Skeletal muscle satellite cell (primary cell): ENCODE measurements around the gene NCEH1. TPM values are rescaled to one million over a fixed set of nuclear protein-coding genes. Genes with fewer than 3 reads are reported as not detected.

Source experiments
- H3K27me3 ChIP-seq: 2 replicates; pipeline ENCODE4 v1.7.0; 2013; ENCODE audit warnings: low read length; ENCODE audit not compliant: control insufficient read depth, insufficient read depth
- H3K36me3 ChIP-seq: 2 replicates; pipeline ENCODE4 v1.7.0; 2013; ENCODE audit warnings: mild to moderate bottlenecking, control low read depth, low read length; ENCODE audit not compliant: insufficient read depth
- H3K4me1 ChIP-seq: 2 replicates; pipeline ENCODE4 v1.7.0; 2013; ENCODE audit warnings: low read length; ENCODE audit not compliant: control insufficient read depth, insufficient read depth
- H3K4me2 ChIP-seq: 2 replicates; pipeline ENCODE4 v1.7.0; 2013; ENCODE audit warnings: mild to moderate bottlenecking, low read length
- H3K4me3 ChIP-seq: 2 replicates; pipeline ENCODE4 v1.7.0; 2013; ENCODE audit warnings: low read length
- H3K9ac ChIP-seq: 2 replicates; pipeline ENCODE4 v1.7.0; 2013; ENCODE audit warnings: mild to moderate bottlenecking, low read depth, low read length, moderate library complexity
- H3K9me3 ChIP-seq: replicated peaks from 2 replicates; pipeline ENCODE4 v1.7.0; 2013; ENCODE audit warnings: mild to moderate bottlenecking, control low read depth, low read length
- small RNA-seq: library from RNA; depleted of rRNA; stranded (forward); fragments of <200 nt; gene quantifications from one replicate; pipeline ENCODE3, GENCODE V24; 2012

Gene NCEH1

DNA sequence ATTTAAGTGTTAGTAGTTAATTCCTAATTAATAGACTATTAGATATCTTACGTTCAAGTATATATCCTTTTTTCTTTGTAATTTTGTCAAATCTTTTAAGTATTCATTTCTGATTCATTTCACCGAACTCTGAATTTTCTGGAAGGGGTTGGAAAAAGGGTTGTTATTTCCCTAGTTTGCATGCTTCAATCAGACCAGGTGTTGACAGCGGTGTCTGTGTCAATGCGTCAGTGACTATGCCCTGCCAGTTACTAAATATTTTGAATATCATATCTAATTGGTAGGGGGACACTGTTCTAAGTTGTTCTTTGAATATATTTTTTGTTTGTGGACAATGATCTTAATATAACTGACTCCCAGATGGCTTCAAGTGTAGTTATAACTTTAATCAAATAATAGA, 124.9 kb downstream of the NCEH1 start:
- H3K9me3 ChIP-seq = no peaks in the 10 kb centered on the region
- H3K4me3 ChIP-seq = no peak overlapping the region
- H3K4me1 ChIP-seq = no peaks in the 10 kb centered on the region
- no peaks in the 10 kb centered on the region for H3K36me3 ChIP-seq
- H3K9ac ChIP-seq = no peak overlapping the region
- no peak overlapping the region for H3K4me2 ChIP-seq
- H3K27me3 ChIP-seq = no peaks in the 10 kb centered on the region

- Histone ChIP-seq H3K4me3 (no peak overlapping the region), H3K4me2 (no peak overlapping the region), H3K4me1 (no peaks in the 10 kb centered on the region), H3K9ac (no peak overlapping the region), H3K9me3 (no peaks in the 10 kb centered on the region), H3K27me3 (no peaks in the 10 kb centered on the region), H3K36me3 (no peaks in the 10 kb centered on the region)
Measured at GRCh38 chr3:172582712-172583111, 128.2 kb downstream of the NCEH1 start.

DNA sequence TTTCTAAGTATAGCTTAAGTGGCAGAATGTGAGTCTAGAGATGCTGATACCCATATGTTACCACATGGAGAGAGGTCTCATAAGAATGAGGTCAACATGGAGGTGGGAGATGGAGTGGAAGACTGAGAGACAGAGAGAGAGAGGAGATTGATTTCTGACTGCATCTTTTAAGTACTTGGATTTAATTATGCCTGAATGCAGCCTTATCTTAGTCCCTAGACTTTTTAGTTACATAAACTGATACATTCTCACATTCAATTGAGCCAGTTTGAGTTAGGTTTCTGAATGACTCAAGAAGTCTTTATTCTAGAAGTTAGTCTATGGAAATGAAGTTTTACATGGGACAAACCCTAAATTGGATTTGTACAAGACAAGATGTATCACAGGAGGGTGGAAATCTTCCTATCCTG, 129.1 kb downstream of the NCEH1 start:
- no peak overlapping the region for H3K4me2 ChIP-seq
- no peaks in the 10 kb centered on the region for H3K9me3 ChIP-seq
- no peaks in the 10 kb centered on the region for H3K27me3 ChIP-seq
- H3K9ac ChIP-seq = no peak overlapping the region
- H3K4me3 ChIP-seq = no peak overlapping the region
- no peaks in the 10 kb centered on the region for H3K4me1 ChIP-seq
- no peaks in the 10 kb centered on the region for H3K36me3 ChIP-seq

DNA sequence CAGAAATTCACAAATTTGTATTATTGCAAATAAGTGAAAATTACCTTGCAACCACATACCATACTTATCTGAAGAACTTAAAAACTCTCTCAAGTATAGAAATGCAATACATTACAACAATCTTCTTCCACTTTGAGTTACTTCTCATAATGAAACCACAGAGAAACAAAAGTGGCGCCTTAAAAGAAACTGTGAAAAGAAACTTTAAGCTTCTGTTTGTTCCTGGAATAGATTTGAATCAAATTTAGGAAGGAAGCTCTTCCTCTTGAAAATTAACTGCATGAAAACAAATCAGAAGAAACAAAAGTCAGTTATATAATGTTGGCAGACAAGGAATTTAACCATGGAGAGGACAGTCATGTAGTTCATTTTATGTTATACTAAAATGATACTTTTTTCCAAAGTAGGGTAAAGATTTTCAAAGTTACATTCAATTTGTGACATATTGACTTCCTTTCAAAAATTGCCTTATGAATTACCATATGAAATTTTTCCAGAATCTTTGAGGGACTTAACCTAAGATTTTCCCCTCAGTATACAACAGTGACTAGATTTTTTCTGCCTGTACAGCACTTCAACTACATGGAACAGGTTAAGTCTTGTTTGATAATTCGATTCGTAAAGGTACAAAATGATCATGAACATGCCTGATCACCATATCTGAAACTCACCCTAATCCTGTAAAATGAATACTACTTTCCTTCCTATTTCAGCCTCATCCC, 130.0 kb downstream of the NCEH1 start:
- Histone ChIP-seq H3K4me3 (no peak overlapping the region), H3K4me2 (no peak overlapping the region), H3K27me3 (no peaks in the 10 kb centered on the region), H3K9me3 (no peaks in the 10 kb centered on the region), H3K4me1 (no peaks in the 10 kb centered on the region), H3K36me3 (no peaks in the 10 kb centered on the region), H3K9ac (no peak overlapping the region)

Small RNA genes lying within 50 kb of the gene (small RNA-seq; reads per million reads assigned to genes)
- gene RNU6-547P = not detected
